Osteoblast (primary cell): Measurements from ENCODE around the gene ACSF3. TPM values are rescaled to one million over a fixed set of nuclear protein-coding genes. Genes with fewer than 3 reads are reported as not detected.
A peak's percentile ranks its signal among the peaks of the same experiment; 100 is the strongest.

Experiments
- DNase-seq: peaks from one replicate; pipeline ENCODE4 v3.0.0; 2011; ENCODE audit warnings: low spot score, mixed read lengths; ENCODE audit not compliant: insufficient read length; ENCODE audit errors: missing footprints
- H2AFZ ChIP-seq: 2 replicates; pipeline ENCODE4 v1.6.0; 2011; ENCODE audit warnings: mild to moderate bottlenecking, low read length
- H3K27ac ChIP-seq: 2 replicates; pipeline ENCODE4 v1.5.1; 2011; ENCODE audit warnings: mild to moderate bottlenecking, low read depth, low read length, moderate library complexity
- H3K27me3 ChIP-seq: 2 replicates; pipeline ENCODE4 v1.6.0; 2012; ENCODE audit warnings: mild to moderate bottlenecking, control low read depth, inconsistent platforms, low read length, moderate library complexity; ENCODE audit not compliant: insufficient read depth
- H3K36me3 ChIP-seq: 2 replicates; pipeline ENCODE4 v1.5.1; 2011; ENCODE audit warnings: mild to moderate bottlenecking, low read length, control low read depth, moderate library complexity; ENCODE audit not compliant: insufficient read depth
- H3K4me1 ChIP-seq: 2 replicates; pipeline ENCODE4 v1.5.1; 2011; ENCODE audit warnings: mild to moderate bottlenecking, low read length, control low read depth, moderate library complexity; ENCODE audit not compliant: insufficient read depth
- H3K4me2 ChIP-seq: 2 replicates; pipeline ENCODE4 v1.6.0; 2011; ENCODE audit warnings: mild to moderate bottlenecking, low read length; ENCODE audit not compliant: insufficient read depth
- H3K4me3 ChIP-seq: fragments of 200-600 bp; sonication (generic); 3 replicates; pipeline ENCODE4 v1.5.1; 2012; ENCODE audit warnings: mild to moderate bottlenecking, low read length, inconsistent platforms; ENCODE audit not compliant: insufficient read depth
- H3K79me2 ChIP-seq: 2 replicates; pipeline ENCODE4 v1.6.0; 2012; ENCODE audit warnings: mild to moderate bottlenecking, low read length, control low read depth, inconsistent platforms; ENCODE audit not compliant: insufficient read depth
- H3K9me3 ChIP-seq: 2 replicates; pipeline ENCODE4 v1.5.1; 2011; ENCODE audit warnings: low read depth, low read length, control low read depth
- H4K20me1 ChIP-seq: 2 replicates; pipeline ENCODE4 v1.6.0; 2012; ENCODE audit warnings: mild to moderate bottlenecking, low read length, control low read depth; ENCODE audit not compliant: insufficient read depth
- CTCF ChIP-seq: IDR thresholded peaks from 2 replicates; pipeline ENCODE4 v1.5.1; 2011; ENCODE audit warnings: mild to moderate bottlenecking, low read depth, low read length, moderate library complexity; ENCODE audit errors: extremely low read depth
- total RNA-seq: library from RNA; depleted of rRNA; stranded (reverse); fragments of >200 nt; gene quantifications from 2 replicates; pipeline ENCODE4 v1.2.3, GENCODE V29; 2012

The ACSF3 gene
- total RNA-seq, 1 donor, result 29.3 TPM

- Histone ChIP-seq H3K27ac (no peak within 1 kb of the TSS), H3K79me2 (no peaks in the 10 kb centered on the region), H3K4me2 (peak within 1 kb of the TSS; percentile 61), H3K27me3 (peaks cover 5% of the 10 kb centered on the region), H3K4me3 (peak within 1 kb of the TSS; percentile 47), H4K20me1 (no peaks in the 10 kb centered on the region), H3K36me3 (no peaks in the 10 kb centered on the region), H2AFZ (no peak within 1 kb of the TSS), H3K4me1 (peaks cover 18% of the 10 kb centered on the region), H3K9me3 (no peaks in the 10 kb centered on the region)
- no peak for TF ChIP-seq CTCF
- peak; percentile 100 for DNase-seq
These were observed 77.8 kb downstream of the ACSF3 start, which contains the start of gene CDH15 for GRCh38 chr16:89171216-89172170. Gene CDH15 (plus strand): TSS chr16:89171748. CDS start chr16:89171832, 84 bp downstream.

GRCh38 chr16:89172171-89172527, 78.5 kb downstream of the ACSF3 start:
- Histone ChIP-seq H3K9me3 (no peaks in the 10 kb centered on the region), H3K27me3 (peaks cover 5% of the 10 kb centered on the region), H4K20me1 (no peaks in the 10 kb centered on the region), H3K4me3 (no peak overlapping the region), H3K4me2 (no peak overlapping the region), H2AFZ (no peak overlapping the region), H3K79me2 (no peaks in the 10 kb centered on the region), H3K36me3 (no peaks in the 10 kb centered on the region), H3K27ac (no peak overlapping the region), H3K4me1 (peaks cover 14% of the 10 kb centered on the region)
- peak; percentile 85 for DNase-seq
- TF ChIP-seq CTCF, result no peak

- peaks cover 5% of the 10 kb centered on the region for H3K27me3 ChIP-seq
- no peak overlapping the region for H3K4me3 ChIP-seq
These were observed 79.0 kb downstream of the ACSF3 start for GRCh38 chr16:89172528-89173173.

More at GRCh38 chr16:89172528-89173173, 79.0 kb downstream of the ACSF3 start:
- Histone ChIP-seq H4K20me1 (no peaks in the 10 kb centered on the region), H3K4me2 (no peak overlapping the region), H3K4me1 (peaks cover 11% of the 10 kb centered on the region), H2AFZ (no peak overlapping the region), H3K27ac (no peak overlapping the region), H3K79me2 (no peaks in the 10 kb centered on the region), H3K36me3 (no peaks in the 10 kb centered on the region), H3K9me3 (no peaks in the 10 kb centered on the region)
- peak; percentile 85 for DNase-seq
- TF ChIP-seq CTCF, result no peak
